ENCODE measurements around the gene NRXN3. TPM values are rescaled to one million over a fixed set of nuclear protein-coding genes. Genes with fewer than 3 reads are reported as not detected.

NRXN3 gene
- total and polyA plus RNA-seq, 2 donors (not counting 1 experiment from before 2014, with no cell fraction given), result 0.83 to 34.6 TPM

DNA sequence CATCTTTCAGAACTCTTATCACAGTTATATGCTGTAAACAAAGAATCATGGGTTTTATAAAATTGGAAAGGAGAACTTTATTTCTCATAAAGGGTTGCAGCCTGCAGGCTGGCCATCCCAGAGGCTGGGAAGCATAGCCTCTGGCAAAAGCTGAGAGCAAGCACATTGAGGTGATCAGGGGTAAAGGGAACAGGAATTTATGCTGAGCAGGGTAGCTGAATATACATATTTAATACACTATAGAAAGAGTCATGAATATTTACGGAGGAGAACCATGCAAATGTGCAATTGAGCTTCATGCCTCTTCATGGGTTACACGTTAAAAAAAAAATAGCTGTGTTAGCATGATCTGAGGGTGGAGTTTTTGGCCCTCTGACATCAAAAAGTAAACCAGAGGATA, 653.3 kb downstream of the NRXN3 start:
- Histone ChIP-seq H3K4me2 (ENCODE audit: extremely low read depth, insufficient read depth, low read length) (no peak overlapping the region), H3K4me1 (ENCODE audit: control insufficient read depth, extremely low read depth, insufficient read depth, low read length) (no peaks in the 10 kb centered on the region), H3K79me2 (ENCODE audit: control insufficient read depth, insufficient read depth, low read length) (no peaks in the 10 kb centered on the region), H3K27ac (ENCODE audit: insufficient read depth, low read length) (no peak overlapping the region), H4K20me1 (ENCODE audit: control insufficient read depth, extremely low read depth, insufficient read depth, low read length) (no peaks in the 10 kb centered on the region), H3K36me3 (ENCODE audit: control insufficient read depth, insufficient read depth, low read length) (no peaks in the 10 kb centered on the region), H3K27me3 (ENCODE audit: control insufficient read depth, insufficient read depth, low read length) (no peaks in the 10 kb centered on the region), H3K9ac (ENCODE audit: insufficient read depth, low read length) (no peak overlapping the region), H2AFZ (ENCODE audit: low read length) (no peak overlapping the region), H3K9me3 (ENCODE audit: control insufficient read depth, insufficient read depth, low read depth, low read length) (no peaks in the 10 kb centered on the region), H3K4me3 (replicated peaks in 1 of 4; ENCODE audit: control extremely low read depth in 1 of 4, insufficient read depth in 1 of 4, low read depth in 3 of 4, low read length in 4 of 4) (no peak overlapping the region)
- TF ChIP-seq EZH2 (IDR thresholded peaks at IDR 0.05; ENCODE audit: low read length, missing control alignments), result no peak
- TF ChIP-seq, protein P1, sequence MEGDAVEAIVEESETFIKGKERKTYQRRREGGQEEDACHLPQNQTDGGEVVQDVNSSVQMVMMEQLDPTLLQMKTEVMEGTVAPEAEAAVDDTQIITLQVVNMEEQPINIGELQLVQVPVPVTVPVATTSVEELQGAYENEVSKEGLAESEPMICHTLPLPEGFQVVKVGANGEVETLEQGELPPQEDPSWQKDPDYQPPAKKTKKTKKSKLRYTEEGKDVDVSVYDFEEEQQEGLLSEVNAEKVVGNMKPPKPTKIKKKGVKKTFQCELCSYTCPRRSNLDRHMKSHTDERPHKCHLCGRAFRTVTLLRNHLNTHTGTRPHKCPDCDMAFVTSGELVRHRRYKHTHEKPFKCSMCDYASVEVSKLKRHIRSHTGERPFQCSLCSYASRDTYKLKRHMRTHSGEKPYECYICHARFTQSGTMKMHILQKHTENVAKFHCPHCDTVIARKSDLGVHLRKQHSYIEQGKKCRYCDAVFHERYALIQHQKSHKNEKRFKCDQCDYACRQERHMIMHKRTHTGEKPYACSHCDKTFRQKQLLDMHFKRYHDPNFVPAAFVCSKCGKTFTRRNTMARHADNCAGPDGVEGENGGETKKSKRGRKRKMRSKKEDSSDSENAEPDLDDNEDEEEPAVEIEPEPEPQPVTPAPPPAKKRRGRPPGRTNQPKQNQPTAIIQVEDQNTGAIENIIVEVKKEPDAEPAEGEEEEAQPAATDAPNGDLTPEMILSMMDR (conservative IDR thresholded peaks at IDR 0.05 in 1 of 2, IDR thresholded peaks at IDR 0.05 in 1 of 2; ENCODE audit: low read depth in 1 of 2, low read length in 2 of 2), result no peak
- DNase-seq (ENCODE audit: low read depth in 2 of 2), result no peak

DNA sequence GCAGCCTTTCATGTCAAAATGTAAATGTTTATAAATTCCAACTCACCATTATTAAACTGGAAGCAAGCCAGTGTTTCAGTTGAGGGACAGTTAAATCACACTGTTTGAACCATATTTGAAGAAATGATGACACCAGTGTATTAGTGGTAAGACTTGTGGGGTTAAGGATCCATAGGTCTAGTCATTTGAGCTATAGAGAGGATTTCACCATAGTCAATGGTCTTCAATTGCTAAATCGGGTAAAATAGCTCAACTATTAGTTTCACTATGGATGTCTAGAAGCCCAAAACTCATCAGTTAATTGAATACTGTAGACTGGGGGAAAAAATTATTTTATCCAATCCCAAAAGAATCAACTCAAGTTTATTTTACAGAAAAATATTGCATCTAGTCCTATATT, 659.1 kb downstream of the NRXN3 start:
- Histone ChIP-seq H3K27ac (ENCODE audit: insufficient read depth, low read length) (no peak overlapping the region), H3K27me3 (ENCODE audit: control insufficient read depth, insufficient read depth, low read length) (no peaks in the 10 kb centered on the region), H2AFZ (ENCODE audit: low read length) (no peak overlapping the region), H3K4me2 (ENCODE audit: extremely low read depth, insufficient read depth, low read length) (no peak overlapping the region), H4K20me1 (ENCODE audit: control insufficient read depth, extremely low read depth, insufficient read depth, low read length) (no peaks in the 10 kb centered on the region), H3K9ac (ENCODE audit: insufficient read depth, low read length) (no peak overlapping the region), H3K36me3 (ENCODE audit: control insufficient read depth, insufficient read depth, low read length) (no peaks in the 10 kb centered on the region), H3K79me2 (ENCODE audit: control insufficient read depth, insufficient read depth, low read length) (no peaks in the 10 kb centered on the region), H3K9me3 (ENCODE audit: control insufficient read depth, insufficient read depth, low read depth, low read length) (no peaks in the 10 kb centered on the region), H3K4me3 (replicated peaks in 1 of 4; ENCODE audit: control extremely low read depth in 1 of 4, insufficient read depth in 1 of 4, low read depth in 3 of 4, low read length in 4 of 4) (no peak overlapping the region), H3K4me1 (ENCODE audit: control insufficient read depth, extremely low read depth, insufficient read depth, low read length) (no peaks in the 10 kb centered on the region)
- no peak for DNase-seq (ENCODE audit: low read depth in 2 of 2)
- TF ChIP-seq, protein P1 (conservative IDR thresholded peaks at IDR 0.05 in 1 of 2, IDR thresholded peaks at IDR 0.05 in 1 of 2; ENCODE audit: low read depth in 1 of 2, low read length in 2 of 2), result no peak
- no peak for TF ChIP-seq EZH2 (IDR thresholded peaks at IDR 0.05; ENCODE audit: low read length, missing control alignments)

DNA sequence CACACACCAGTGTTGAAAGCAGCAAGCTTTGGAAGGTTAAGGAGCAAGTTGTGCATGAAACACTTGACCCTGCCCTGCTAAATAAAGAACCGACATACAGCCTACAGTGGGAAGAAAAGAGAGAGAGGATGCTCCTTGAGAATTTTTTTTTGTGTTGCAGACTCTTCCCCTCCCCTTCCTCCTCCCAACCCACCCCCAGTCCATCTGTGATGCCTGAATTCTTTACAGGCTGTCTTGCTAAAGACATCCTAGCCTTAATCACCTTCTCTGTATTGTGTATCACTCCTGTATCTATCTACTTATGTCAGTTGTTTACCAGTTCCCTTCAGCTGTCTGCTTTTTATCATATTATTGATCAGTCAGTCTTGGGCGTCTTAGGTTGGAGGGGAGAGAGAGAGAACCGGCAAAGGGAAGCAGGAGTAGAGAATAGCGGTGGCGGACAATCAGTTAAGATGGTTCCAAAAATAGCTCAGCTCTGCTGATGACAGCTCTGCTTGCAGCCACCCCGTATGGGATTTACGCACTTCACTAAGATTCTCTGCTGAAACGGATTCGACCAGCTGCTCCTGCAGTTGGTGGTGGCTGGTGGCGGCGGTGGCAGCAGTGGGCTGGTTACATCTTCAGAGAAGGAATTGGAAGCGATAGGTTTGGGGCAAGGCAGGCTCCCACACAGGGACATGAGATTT, 664.7 kb downstream of the NRXN3 start:
- no peak overlapping the region for H3K4me3 ChIP-seq (replicated peaks in 1 of 4; ENCODE audit: control extremely low read depth in 1 of 4, insufficient read depth in 1 of 4, low read depth in 3 of 4, low read length in 4 of 4)
- H3K9me3 ChIP-seq (ENCODE audit: control insufficient read depth, insufficient read depth, low read depth, low read length), result no peaks in the 10 kb centered on the region
- H3K4me1 ChIP-seq (ENCODE audit: control insufficient read depth, extremely low read depth, insufficient read depth, low read length), result no peaks in the 10 kb centered on the region
- H3K27ac ChIP-seq (ENCODE audit: insufficient read depth, low read length), result no peak overlapping the region
- H3K36me3 ChIP-seq (ENCODE audit: control insufficient read depth, insufficient read depth, low read length), result no peaks in the 10 kb centered on the region
- TF ChIP-seq, protein P1 (conservative IDR thresholded peaks at IDR 0.05 in 1 of 2, IDR thresholded peaks at IDR 0.05 in 1 of 2; ENCODE audit: low read depth in 1 of 2, low read length in 2 of 2), result no peak
- no peak for TF ChIP-seq EZH2 (IDR thresholded peaks at IDR 0.05; ENCODE audit: low read length, missing control alignments)
- no peak overlapping the region for H2AFZ ChIP-seq (ENCODE audit: low read length)
- H3K4me2 ChIP-seq (ENCODE audit: extremely low read depth, insufficient read depth, low read length), result no peak overlapping the region
- no peak for DNase-seq (ENCODE audit: low read depth in 2 of 2)
- no peak overlapping the region for H3K9ac ChIP-seq (ENCODE audit: insufficient read depth, low read length)
- H4K20me1 ChIP-seq (ENCODE audit: control insufficient read depth, extremely low read depth, insufficient read depth, low read length), result no peaks in the 10 kb centered on the region
- H3K79me2 ChIP-seq (ENCODE audit: control insufficient read depth, insufficient read depth, low read length), result no peaks in the 10 kb centered on the region
- H3K27me3 ChIP-seq (ENCODE audit: control insufficient read depth, insufficient read depth, low read length), result no peaks in the 10 kb centered on the region

Measured in fibroblast of lung (primary cell).